Fibroblast of skin of left biceps (primary cell): ENCODE results near the gene DUS1L.

Experiments
- DNase-seq, 2 experiments: peaks; one replicate each; pipeline ENCODE4 v3.0.0-alpha.2; 2013; ENCODE audit warnings: low read depth in 2 of 2

Gene DUS1L

DNA sequence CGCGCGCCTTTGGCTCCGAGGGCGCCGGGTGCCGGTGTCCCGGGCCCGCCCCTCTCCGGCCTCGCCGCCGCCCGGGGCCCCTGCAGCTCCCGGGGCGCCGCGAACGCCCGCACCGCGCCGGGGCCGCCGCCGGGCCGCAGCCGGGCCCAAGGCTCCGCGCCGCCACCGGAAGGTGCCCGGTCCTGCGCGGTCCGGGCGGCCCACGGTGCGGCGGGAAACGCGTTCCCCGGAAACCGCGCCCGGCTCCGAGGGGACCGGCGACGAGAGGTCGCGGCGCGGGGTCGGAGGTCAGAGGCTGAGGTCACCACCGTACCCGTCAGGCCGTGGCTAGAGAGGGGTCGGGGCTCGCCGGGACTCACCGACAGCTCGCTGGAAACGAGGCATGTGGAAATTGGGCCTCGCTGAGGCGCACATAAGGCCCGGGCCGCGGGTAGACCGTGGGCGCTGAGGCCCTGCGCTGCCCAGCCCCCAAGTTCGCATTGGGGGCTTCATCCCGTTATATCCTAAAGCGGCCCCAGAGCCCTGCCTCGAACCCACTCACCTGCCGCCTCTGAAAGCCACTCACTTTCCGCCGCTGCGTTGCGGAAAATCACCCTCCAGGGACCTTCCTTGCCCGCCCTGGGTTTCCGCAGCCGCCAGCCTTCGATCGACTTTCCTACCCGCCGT is at the start of gene DUS1L:
Gene DUS1L, minus strand, starts transcription at position 167 of the 666 bp plus-strand sequence. CDS start 745 bp downstream, outside the sequence.
- DNase-seq: peak; percentile 12 to 15

DNA sequence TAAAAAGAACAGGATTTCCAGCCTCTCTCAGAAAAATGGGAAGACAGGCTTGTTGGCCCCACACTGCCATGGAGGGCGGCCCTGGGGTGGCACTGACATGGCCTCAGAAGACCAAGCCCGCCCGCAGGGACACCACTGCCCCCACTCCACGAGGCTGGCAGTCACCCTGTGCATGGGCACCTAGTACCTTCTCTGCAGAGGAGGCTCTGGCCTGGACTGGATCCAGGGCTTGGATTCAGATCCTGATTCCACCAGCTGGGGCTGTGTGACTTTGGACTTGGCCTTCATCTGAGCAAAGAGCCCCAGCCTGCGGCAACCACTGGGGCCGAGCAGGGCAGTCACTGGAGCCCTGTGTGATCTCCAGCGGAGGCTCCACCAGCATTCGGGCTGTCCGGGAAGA is 49.3 kb upstream of the DUS1L start:
- no peak for DNase-seq

DNA sequence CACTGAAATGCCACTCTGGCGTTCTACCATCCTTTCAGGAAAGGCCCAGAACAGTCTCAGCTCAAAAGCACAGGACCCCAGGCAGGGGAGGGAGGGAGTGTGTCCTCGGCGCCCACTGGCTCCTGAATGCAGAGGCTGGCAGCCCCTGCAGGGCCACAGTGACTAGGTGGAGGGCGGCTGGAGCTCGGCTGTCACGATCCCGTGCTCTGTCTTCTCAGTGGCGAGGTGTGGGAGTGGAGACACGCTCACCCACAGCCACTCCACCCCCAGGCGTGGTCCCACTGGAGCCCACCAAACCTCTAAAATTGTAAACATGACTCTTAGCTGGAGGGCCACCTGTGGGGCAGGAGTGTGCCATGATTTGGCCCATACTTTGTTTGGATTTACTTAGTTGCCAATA is 48.8 kb upstream of the DUS1L start:
- no peak for DNase-seq

DNA sequence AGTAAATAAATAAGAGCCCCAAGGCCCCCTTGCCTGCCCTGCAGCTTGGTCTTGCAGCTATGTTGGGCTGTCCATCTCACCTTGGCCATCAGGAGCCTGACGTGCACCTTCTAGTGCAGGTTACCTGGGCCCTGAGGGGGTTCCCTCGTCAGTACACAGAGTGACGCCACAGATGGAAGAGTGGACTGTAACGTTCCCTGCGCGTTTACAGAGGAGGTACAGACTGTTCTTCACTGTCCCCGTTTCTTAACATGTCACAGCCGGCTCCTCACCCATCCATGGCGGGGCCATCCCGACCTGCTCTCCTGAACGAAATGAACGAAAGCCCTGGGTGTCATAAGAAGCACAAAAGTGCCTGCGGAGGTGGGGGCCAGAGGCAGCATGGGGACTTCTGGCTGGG is 48.3 kb upstream of the DUS1L start:
- no peak for DNase-seq

DNA sequence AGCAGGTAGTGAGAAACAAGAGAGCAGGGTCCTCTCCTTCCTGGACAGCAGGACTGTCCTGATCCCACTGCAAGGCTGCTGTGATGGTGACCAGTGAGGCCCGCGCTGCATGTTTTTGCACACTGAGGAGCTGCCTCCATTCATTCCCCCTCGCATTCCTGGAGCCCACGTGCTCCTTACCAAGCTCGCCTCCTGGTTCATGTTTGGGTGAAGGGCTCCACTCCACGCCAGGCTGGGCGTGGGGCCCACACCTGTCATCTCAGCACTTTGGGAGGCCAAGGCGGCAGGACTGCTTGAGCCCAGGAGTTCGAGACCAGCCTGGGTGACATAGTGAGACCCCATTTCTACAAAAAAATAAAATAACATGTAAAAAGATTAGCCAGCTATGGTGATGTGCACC is 47.8 kb upstream of the DUS1L start:
- no peak for DNase-seq

DNA sequence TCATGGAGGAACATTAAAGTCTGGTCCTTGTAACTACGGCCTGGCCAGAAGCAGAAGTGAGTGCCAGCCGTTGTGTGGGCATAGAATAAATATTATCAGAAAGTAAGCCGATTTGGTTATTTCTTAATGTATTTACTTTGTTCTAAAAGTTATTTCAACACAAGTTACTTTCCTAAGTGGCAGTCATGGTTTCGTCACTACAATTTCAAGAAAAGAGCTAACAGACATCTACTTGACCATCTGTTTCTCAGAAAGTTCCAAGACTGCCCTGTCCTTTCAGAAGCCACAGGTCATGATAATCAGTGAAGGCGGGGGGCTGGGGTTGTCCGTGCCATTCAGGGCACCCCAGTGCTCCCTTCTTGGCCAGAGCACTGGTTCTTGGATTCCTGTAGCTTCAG is 47.3 kb upstream of the DUS1L start:
- no peak for DNase-seq

DNA sequence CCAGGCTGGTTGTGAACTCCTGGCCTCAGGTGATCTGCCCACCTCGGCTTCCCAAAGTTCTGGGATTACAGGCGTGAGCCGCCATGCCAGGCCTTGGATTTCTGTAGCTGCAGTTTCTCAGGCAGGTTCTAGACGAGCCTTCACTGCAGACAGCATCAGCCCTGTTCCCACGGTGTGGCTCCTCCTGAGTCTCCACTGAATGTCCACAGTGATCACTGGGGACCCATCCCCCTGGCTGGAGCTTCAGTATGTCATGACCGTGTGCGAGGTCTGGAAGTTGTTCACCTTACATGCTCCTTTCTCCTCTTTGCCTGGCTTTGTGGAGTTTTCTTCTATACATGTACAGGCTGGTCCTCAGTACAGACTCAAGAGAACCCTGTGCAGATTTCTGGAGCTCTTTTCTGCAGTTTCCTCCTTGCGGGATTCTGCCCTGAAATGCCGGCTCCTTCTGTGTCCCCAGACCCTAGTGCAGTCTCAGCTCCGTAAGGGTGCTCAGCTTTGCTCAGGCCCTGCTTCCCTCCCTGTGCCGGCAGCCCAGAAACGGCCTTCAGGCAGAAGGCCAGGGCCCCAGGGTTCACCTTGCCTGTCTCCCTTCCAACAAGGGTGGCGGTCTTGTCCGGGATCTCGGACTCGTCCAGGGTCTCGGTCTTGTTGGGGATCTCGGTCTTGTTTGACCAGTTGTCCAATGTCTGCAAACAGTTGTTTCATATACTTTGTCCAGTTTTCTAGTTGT is 46.7 kb upstream of the DUS1L start:
- no peak for DNase-seq

DNA sequence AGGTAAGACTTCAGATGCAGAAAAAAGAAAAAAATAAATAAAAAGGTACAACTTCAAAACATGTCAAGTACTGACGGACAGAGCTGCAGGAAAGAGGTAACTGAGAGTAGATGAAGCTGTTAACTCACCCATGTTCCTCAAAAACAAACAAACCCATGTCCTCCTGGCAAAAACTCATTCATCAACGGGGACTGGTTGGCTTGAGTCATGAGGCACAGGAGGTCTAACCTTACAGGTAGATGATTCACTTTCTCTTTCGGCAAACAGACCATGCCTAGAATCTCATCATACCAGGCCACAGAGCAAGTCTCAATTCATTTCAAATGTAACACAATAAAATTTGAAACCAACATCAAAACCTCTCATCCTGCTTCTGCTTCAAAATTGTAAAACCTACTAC is 44.7 kb upstream of the DUS1L start:
- DNase-seq: no peak

DNA sequence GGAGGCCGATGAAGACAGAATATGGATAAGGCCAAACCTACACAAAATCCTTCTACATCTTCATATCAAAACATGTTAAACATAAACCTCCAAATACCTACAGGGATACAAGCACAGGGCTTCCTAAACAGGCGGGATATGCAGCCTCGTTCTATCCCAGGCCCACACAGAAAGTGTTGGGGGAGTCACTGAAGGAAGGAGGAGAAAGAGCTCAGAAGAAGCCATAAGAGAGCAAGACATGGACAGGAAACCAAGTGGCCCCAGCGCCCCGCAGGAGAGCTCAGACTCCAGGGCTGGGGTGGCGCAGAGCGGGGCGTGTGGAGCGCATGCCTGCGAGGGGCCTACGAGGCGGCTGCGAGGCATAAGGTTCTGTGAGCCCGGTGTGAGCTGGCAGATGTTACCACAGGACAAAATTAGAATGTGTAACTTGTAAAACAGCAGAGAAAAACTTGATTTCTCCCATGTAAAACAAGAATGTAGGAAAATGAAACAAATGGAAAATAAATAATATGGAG is 43.4 kb upstream of the DUS1L start:
- DNase-seq: no peak

DNA sequence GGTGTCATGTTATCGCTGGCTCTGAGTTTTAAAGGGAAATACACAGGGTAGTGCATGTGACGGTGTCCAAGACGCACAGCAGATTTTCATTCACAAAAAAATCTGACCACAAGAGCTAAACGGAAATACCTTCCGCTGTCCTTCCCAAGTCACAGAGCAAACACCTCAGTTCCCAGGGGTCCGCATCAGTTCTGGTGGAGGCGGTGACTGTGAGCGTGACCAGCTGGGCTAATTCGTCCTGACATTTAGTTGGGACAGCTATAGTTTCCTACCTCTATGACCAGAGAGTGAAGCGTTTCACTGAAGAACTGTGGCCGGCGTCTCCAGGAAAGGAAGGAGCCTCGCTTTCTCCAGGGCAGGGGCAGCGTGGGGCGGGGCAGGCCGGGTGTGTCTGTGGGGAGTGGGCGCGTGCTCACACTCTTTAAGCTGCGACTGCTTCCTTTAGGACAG is 42.9 kb upstream of the DUS1L start:
- no peak for DNase-seq

DNA sequence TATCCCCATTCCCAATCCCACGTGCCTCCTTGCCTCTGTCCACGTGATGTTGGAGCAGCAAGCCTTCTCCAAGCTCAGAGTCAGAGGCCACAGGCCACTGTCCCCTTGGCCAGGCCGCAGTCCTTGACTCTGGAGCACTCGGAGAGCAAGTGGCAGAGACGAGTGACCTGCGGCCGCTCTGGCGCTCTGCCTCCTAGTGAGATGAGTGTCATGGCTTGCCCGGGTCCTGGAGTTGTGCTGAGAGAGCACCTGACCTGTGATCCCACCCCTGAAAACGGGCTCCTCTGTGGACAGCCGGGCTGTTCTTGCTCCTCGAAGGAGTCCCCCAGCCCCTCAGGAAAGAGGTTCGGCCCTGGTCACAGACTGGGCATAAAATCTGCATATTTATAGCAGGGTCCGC is 42.4 kb upstream of the DUS1L start:
- no peak for DNase-seq

DNA sequence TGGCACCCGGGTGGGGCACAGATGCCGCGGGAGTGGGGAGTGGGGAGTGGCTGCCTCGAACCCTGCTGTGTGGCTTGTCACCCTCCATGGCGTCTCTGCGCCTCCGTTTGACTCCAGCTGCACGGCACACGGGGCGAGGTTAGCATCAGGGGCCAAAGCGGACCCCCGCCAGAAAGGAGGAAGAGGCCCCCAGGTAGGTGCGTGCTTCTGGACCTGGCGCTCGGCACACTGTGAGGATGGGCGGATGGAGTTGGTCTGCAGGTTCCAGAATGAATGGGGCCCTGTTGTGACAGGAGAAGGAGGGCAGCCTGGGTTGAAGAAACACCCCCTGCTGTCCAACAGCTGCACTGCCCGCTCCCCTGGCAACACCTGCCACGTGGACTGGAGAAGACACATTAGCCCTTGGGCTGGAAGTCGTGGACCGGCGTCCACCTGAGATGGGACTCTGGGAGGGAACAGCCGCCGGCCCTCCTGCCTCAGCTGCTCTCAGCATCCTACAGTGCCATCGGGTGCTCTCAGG is 41.8 kb upstream of the DUS1L start:
- DNase-seq: no peak

DNA sequence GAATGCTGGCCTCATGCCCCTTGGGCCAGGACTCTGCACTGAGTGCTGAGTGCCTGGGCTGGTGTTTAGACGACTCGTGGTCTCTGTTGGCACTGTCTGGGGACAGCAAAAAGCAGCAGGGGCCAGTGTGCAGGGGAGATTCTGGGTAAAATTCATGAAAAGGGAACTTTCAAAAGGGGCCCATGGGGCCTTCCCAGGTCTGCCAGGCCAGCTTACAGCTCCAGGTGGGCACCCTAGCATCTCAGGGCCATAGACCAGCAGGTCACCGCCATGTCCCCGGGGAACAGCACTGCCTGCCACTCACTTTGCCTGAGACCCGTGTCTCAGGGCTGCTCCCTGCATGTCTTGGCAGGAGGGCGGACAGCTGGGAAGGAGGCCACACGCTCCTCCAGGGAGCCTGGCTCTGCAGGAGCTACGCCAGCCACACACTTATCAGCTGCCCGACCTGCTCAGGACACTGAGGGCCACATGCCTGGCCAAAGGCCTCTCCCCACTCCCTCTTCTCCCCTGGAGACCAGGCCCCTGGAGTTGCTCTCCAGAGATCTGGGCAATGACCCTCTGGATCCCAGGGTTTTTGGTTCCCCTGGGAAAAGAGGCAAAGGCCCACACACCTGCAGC is 41.2 kb upstream of the DUS1L start:
- DNase-seq: no peak

DNA sequence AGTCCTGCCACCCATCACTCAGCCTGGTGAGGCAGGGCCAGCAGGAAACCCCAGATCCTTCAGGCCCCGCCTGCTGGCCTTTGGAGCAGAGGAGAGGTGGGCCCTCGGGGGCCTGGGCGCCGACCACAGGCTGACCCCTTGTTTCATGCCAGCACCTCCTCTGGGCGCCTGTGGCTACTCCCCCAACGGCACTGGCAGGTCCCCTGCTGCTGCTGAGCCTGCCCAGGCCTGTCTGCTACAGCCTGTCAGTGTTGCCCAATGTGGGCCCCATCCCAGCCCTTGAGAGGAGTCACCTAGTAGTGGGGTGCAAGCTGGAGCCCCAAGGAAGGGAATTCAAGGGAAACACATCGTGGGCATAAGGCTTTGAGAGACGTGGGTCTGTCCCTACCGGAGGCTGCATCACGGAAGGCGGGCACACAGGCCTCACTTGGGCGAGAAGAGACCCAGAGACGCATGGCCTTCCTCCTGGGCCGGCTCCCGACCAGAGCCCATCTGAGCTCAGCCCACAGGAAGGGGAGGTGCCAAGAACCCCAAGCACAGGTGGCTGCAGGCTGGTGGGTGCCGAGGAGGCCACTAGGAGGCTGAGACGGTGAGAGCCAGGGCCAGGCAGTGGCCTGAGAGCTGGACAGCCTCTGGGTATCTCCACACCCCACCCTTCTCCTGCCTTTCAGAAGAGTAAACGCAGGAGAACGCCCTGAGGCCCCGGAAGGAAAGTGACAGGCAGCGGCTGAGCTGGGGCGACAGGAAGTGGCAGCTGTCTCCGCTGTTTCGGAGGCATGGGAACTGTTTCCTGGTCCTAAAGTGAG is 40.5 kb upstream of the DUS1L start:
- no peak for DNase-seq

DNA sequence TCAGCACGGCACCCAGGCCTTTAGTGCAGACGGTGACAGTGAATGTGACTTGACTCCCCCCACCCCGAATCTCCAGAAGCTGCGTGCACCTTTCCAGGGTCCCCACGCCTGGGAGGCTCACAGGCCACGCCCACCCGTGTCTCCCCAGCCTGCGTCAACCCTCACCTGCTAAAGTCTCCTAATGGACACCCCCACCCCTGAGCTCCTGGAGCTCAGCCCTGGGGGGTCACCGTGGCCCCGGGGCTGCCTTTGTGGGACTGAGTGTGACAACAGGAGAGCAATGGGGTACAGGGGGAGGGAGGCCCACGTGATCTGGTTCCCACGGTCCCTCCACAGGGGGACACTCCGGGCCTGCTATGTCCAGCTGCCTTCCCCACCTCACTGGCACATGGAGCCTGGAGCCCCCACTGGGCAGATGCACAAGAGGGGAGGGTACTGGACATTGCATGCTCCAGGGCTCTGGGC is 39.8 kb upstream of the DUS1L start:
- DNase-seq: no peak

DNA sequence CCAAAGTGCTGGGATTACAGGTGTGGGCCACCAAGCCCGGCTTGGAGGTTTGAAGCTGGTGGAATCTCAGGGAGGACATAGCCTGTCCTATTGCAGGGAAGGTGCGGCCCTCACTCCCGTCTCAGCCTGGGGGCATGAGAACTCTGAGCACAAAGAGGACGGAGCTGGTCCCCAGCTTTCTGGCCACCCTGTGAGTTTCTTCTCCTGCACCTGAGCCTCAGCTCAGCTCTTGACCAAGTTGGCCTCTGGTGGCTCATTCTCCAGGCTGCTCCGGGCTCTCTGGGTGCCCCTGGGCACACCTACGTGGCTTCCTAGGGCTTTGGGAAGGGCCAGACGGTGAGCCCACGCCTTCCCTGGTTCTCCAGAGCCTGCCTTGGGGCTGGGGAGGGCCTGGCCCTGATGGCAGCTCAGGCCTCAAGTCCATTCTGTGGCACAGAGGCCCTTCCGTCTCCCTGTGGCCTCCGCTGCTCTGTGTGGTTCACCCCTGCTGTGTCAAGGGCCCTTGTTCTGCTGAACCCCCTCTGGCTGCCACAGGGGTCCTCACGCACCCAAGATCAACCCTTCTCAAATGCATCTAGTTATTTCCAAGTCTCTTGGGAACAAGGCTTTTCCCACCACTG is 39.3 kb upstream of the DUS1L start:
- DNase-seq: no peak

DNA sequence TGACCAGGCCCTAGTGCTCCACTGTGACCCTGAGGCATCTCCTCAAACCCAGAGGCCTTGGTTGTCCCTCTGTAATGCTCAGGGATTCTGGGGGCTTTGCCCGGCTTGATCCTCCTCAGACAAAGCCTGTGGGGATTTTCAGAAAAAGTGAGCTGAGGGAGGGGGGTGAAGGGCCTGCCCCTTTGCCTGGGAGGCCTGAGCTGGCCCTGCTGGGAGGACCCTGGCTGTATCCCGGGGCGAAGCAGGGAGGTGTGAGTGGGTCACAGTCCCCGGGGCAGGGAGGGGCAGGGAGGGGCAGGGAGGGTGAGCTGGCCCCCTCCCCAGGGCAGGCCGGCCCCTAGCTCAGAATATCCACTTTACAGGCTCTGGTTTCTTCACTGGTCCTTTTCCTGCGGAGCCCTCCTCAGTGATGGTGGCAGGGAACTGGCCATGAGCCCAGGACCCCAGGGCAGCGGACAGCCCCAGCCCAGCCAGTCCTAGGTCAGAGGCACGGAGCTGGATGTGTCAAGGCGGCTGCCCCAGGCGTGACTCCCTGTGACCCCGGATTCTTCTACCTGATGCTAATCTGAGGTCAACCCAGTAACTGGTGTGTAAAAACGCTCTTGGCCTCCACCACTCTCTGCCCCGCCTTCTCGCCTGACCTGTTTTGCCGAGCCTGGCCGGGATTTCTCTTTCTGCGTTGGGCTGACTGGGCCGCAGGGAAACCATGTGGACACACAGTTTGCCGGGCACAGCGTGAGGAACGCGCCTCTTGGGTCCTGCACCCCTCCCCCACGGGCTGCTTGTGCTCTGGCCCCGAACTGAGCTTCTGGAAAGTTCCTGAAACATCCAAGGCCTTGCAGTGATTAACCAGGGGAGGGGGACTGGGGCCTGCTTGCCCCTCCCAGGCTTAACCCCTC is 38.2 kb upstream of the DUS1L start:
- DNase-seq: no peak

DNA sequence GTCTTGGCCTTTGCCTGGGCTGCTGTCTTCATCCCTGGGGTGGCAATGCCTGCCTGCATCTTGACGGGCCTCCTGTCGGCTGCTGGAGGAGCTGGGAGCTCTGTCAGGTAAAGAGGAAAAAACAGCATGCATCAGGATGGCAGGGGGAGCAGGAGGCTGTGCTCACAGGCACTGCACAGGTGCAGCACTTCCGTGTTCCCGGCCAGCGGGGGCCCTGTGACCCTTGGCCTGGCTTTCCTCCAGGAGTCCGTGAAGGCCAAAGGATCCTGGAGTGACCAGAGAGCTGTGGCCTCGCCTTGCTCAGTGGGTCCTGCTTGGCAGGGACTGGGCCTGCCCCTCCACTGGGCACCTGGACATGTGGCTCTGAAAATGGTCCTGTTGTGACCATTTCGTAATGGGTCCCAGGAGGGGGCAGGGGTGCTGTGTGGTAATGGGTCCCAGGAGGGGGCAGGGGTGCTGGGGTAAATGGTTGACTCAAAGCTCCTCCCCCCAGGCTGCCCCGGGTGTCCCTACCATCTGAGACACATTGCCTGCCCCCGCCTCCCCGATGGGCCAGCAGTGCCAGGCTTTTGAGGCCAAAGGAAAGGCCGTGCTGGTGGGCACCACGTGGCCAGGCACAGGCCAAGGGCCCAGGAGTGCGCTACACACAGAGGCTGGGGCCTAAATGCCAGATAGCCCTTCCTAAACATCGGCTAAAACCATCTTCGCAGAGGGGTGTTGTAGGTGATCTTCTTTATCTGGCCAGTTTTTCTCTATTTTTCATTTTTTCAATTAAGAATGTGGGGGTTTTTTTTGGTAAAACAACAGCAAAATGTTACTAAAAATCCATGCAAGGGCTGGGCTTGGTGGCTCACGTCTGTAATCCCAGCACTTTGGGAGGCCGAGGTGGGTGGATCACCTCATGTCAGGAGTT is 36.4 kb upstream of the DUS1L start:
- no peak for DNase-seq

DNA sequence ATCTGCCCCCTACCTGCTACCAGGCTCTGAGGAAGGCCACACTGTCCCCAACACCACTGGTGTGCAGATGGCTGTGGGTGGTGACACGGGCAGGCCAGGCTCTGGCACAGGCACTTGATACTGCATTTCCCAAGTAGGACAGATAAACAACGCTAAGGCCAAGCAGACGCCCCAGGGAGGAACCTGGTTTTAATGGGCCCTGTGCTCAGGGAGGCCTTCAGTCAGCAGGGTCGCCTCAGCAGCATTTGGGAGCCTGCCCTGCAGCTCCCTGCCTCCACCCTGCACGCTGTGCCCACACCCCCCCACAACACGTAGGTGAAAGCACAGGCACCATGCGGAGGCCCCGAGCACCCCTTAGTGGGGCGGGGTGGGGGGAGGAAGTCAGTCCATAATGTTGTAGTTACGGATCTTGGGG is 35.7 kb upstream of the DUS1L start:
- no peak for DNase-seq
